ENCODE data around the gene PPP4R2.
A peak's percentile ranks its signal among the peaks of the same experiment; 100 is the strongest.
"Not testable (repeated sequence)": the region's sequence is repeated elsewhere in the genome, so short reads cannot be mapped to it uniquely, and the experiment has no call there.

PPP4R2 gene

GRCh38 chr3:72974956-72975355 lies 21.7 kb upstream of the PPP4R2 start:
- no peak for DNase-seq

- no peak for DNase-seq
Observed at GRCh38 chr3:72976281-72976741, 20.3 kb upstream of the PPP4R2 start.

- DNase-seq: no peak
Observed at GRCh38 chr3:72977060-72977808, 19.4 kb upstream of the PPP4R2 start.

GRCh38 chr3:72982609-72983366 lies 13.8 kb upstream of the PPP4R2 start:
- DNase-seq: no peak

- DNase-seq: no peak
Observed at GRCh38 chr3:72985576-72985975, 11.0 kb upstream of the PPP4R2 start.

GRCh38 chr3:72990701-72991395 lies 5.8 kb upstream of the PPP4R2 start:
- no peak for DNase-seq

GRCh38 chr3:72991522-72991921 lies 5.1 kb upstream of the PPP4R2 start:
- DNase-seq: no peak

GRCh38 chr3:72993391-72993790 lies 3.2 kb upstream of the PPP4R2 start:
- DNase-seq: no peak

GRCh38 chr3:72995337-72995736 lies 1.3 kb upstream of the PPP4R2 start:
- DNase-seq: no peak

GRCh38 chr3:72996121-72996472 lies 514 bp upstream of the PPP4R2 start:
- DNase-seq: no peak

GRCh38 chr3:72997421-72997961 lies 880 bp downstream of the PPP4R2 start:
- DNase-seq: peak; percentile 63

- DNase-seq: no peak
Observed at GRCh38 chr3:72998466-72998865, 1.9 kb downstream of the PPP4R2 start.

GRCh38 chr3:72999951-73000350 lies 3.3 kb downstream of the PPP4R2 start:
- no peak for DNase-seq

GRCh38 chr3:73003050-73003449 lies 6.4 kb downstream of the PPP4R2 start:
- DNase-seq: not testable (repeated sequence)

GRCh38 chr3:73004316-73004715 lies 7.7 kb downstream of the PPP4R2 start:
- no peak for DNase-seq

- DNase-seq: no peak
Observed at GRCh38 chr3:73007992-73008712, 11.5 kb downstream of the PPP4R2 start.

- no peak for DNase-seq
Observed at GRCh38 chr3:73009008-73009407, 12.4 kb downstream of the PPP4R2 start.

- DNase-seq: no peak
Observed at GRCh38 chr3:73009750-73010149, 13.1 kb downstream of the PPP4R2 start.

- no peak for DNase-seq
Observed at GRCh38 chr3:73010158-73010557, 13.5 kb downstream of the PPP4R2 start.

- DNase-seq: no peak
Observed at GRCh38 chr3:73018298-73018697, 21.7 kb downstream of the PPP4R2 start.

- DNase-seq: no peak
Observed at GRCh38 chr3:73018790-73019441, 22.3 kb downstream of the PPP4R2 start.
